Cortex of kidney (tissue), 1 donor: ENCODE results near the gene DNAJA1.
"Not testable (repeated sequence)": the region's sequence is repeated elsewhere in the genome, so short reads cannot be mapped to it uniquely, and the experiment has no call there.

ENCODE experiments used
- DNase-seq: peaks from one replicate; lab custom pipeline; 2025; lab: John Stamatoyannopoulos, UW

The DNAJA1 gene

GRCh38 chr9:33082128-33082527 lies 57.1 kb downstream of the DNAJA1 start:
- no peak for DNase-seq

GRCh38 chr9:33082538-33083326 lies 57.7 kb downstream of the DNAJA1 start:
- DNase-seq, result no peak

- DNase-seq, result not testable (repeated sequence)
Measured at GRCh38 chr9:33085672-33086071, 60.6 kb downstream of the DNAJA1 start.
